Astrocyte (in vitro differentiated cells and primary cell): Measurements from ENCODE around the gene ARHGAP26.

Experiments
- EZH2 ChIP-seq: IDR thresholded peaks from 2 replicates; pipeline ENCODE4 v1.6.1; 2012; ENCODE audit warnings: mild to moderate bottlenecking, low read length, inconsistent platforms; ENCODE audit not compliant: insufficient read depth
- TF ChIP-seq, protein P1 (sequence below): IDR thresholded peaks from 2 replicates; pipeline ENCODE4 v1.5.1; 2011; ENCODE audit warnings: low read depth, mild to moderate bottlenecking, inconsistent platforms, low read length, moderate library complexity; ENCODE audit not compliant: insufficient read depth

DNA sequence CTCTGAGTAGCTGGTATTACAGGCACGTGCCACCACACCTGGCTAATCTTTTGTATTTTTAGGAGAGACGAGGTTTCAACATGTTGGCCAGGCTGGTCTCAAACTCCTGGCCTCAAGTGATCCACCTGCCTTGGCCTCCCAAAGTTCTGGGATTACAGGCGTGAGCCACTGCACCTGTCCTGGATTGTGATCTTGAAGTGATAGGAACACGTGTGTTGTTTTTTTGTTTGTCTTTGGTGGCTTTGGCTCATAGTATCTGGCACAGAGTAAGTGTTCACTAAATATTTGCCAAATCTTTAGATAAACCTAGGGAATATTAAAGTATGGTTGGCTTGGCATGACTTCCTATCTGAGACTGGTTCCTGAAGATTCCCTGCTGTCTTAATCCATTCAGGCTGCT lies 172.7 kb downstream of the ARHGAP26 start:
- TF ChIP-seq, protein P1, sequence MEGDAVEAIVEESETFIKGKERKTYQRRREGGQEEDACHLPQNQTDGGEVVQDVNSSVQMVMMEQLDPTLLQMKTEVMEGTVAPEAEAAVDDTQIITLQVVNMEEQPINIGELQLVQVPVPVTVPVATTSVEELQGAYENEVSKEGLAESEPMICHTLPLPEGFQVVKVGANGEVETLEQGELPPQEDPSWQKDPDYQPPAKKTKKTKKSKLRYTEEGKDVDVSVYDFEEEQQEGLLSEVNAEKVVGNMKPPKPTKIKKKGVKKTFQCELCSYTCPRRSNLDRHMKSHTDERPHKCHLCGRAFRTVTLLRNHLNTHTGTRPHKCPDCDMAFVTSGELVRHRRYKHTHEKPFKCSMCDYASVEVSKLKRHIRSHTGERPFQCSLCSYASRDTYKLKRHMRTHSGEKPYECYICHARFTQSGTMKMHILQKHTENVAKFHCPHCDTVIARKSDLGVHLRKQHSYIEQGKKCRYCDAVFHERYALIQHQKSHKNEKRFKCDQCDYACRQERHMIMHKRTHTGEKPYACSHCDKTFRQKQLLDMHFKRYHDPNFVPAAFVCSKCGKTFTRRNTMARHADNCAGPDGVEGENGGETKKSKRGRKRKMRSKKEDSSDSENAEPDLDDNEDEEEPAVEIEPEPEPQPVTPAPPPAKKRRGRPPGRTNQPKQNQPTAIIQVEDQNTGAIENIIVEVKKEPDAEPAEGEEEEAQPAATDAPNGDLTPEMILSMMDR, result no peak
- no peak for TF ChIP-seq EZH2
